Measurements from ENCODE around the gene PPP4R3B. TPM values are rescaled to one million over a fixed set of nuclear protein-coding genes. Genes with fewer than 3 reads are reported as not detected.

Gene PPP4R3B
- total and polyA plus RNA-seq, 2 of the 8 experiments (the other 6 are each of a cell fraction or from before 2014, with no cell fraction given): 8.5 to 39.1 TPM

GRCh38 chr2:55604027-55604565 lies 13.3 kb downstream of the PPP4R3B start (continued):
- no peak for TF ChIP-seq CHD7 (IDR thresholded peaks at IDR 0.05; ENCODE audit: insufficient replicate concordance, low read length)
- TF ChIP-seq SP4 (IDR thresholded peaks at IDR 0.05; ENCODE audit: low read length): no peak
- no peak for TF ChIP-seq POLR2AphosphoS5 (IDR thresholded peaks at IDR 0.05; ENCODE audit: low read depth, low read length)
- TF ChIP-seq BACH1 (IDR thresholded peaks at IDR 0.05; ENCODE audit: low read length): no peak
- no peak for TF ChIP-seq RNF2 (IDR thresholded peaks at IDR 0.05; ENCODE audit: borderline replicate concordance, low read depth, low read length, missing control alignments, poor library complexity, severe bottlenecking)
- no peak for TF ChIP-seq KDM4A (IDR thresholded peaks at IDR 0.05; ENCODE audit: low read depth, low read length, severe bottlenecking)
- no peak for TF ChIP-seq CREB1 (IDR thresholded peaks at IDR 0.05)
- no peak for TF ChIP-seq JUND (IDR thresholded peaks at IDR 0.05; ENCODE audit: low read length)
